HCT116 (cell line): Measurements from ENCODE around the gene CELF3. TPM values are rescaled to one million over a fixed set of nuclear protein-coding genes. Genes with fewer than 3 reads are reported as not detected.

Experiments
- ATAC-seq: fragments of 200-7000 bp; cut with Tn5 transposase; 2 replicates; pipeline ENCODE4 v1.9.1; 2020; ENCODE audit warnings: mild to moderate bottlenecking, moderate library complexity
- BruUV-seq: library from RNA; stranded (reverse); fragments of 400-500 nt; replicated peaks from 2 replicates; lab custom pipeline; 2021; lab: Mats Ljungman, UMichigan
- CTCF ChIA-PET: fragments of 300-600 bp; sonication (Branson Sonifier 250); formaldehyde crosslinking; loops from one replicate; lab custom pipeline; 2021; ENCODE audit warnings: antibody characterized with exemption; lab: Charles Lee
- POLR2A ChIA-PET: fragments of 300-600, 350-600 bp; sonication (Branson Sonifier 250); formaldehyde crosslinking; loops from one replicate; lab custom pipeline; 2021; ENCODE audit warnings: antibody characterized with exemption; lab: Charles Lee
- RAD21 ChIA-PET, 2 experiments: fragments of 300-600 bp; sonication (Branson Sonifier 250); formaldehyde crosslinking; loops; one replicate each; lab custom pipeline; 2023; ENCODE audit warnings: low total read pairs in 2 of 2; ENCODE audit not compliant: uncharacterized antibody in 2 of 2, unreplicated experiment in 2 of 2, low non-redundant PET in 1 of 2; lab: Charles Lee
- DNase-seq: peaks from one replicate; pipeline ENCODE4 v3.0.0-alpha.2; 2010; ENCODE audit warnings: low read depth, low spot score
- H2AFZ ChIP-seq: fragments of 200-600 bp; shearing (Covaris generic), sonication (generic); 2 replicates; pipeline ENCODE4 v1.6.1; 2017; ENCODE audit warnings: low read depth, mixed run types, mixed read lengths, antibody characterized with exemption, low read length; ENCODE audit not compliant: poor library complexity, severe bottlenecking
- H3K27ac ChIP-seq: 2 replicates; pipeline ENCODE4 v1.5.1; 2012; ENCODE audit warnings: low read depth, low read length
- H3K27me3 ChIP-seq: fragments of 200-600 bp; sonication (generic); 2 replicates; pipeline ENCODE4 v1.6.1; 2016; ENCODE audit warnings: mixed run types, low read length, mixed read lengths; ENCODE audit not compliant: insufficient read depth
- H3K36me3 ChIP-seq, 2 experiments: fragments of 200-500 bp in 1 of 2; fragments of 200-600 bp in 1 of 2; sonication (Bioruptor generic) in 1 of 2; sonication (generic) in 1 of 2; 2 replicates each; pipeline versions ENCODE4 v1.5.1 to v1.6.1; 2014 to 2016; ENCODE audit warnings: low read length in 2 of 2, inconsistent platforms in 1 of 2, mixed read lengths in 1 of 2, mixed run types in 1 of 2; ENCODE audit not compliant: insufficient read depth in 2 of 2, control insufficient read depth in 1 of 2
- H3K4me1 ChIP-seq, 2 experiments: fragments of 200-600 bp in 1 of 2; sonication (generic) in 1 of 2; 2 replicates each; pipeline versions ENCODE4 v1.5.1 to v1.6.1; 2012 to 2017; ENCODE audit warnings: low read length in 2 of 2, inconsistent platforms in 1 of 2, mild to moderate bottlenecking in 1 of 2, mixed read lengths in 1 of 2, mixed run types in 1 of 2, moderate library complexity in 1 of 2; ENCODE audit not compliant: insufficient read depth in 2 of 2, control insufficient read depth in 1 of 2
- H3K4me2 ChIP-seq: fragments of 200-600 bp; sonication (generic); 2 replicates; pipeline ENCODE4 v1.6.1; 2017; ENCODE audit warnings: mixed run types, low read length, mixed read lengths
- H3K4me3 ChIP-seq, 2 experiments: fragments of 200-600 bp in 1 of 2; sonication (generic) in 1 of 2; replicated peaks in 1 of 2; 2 replicates each; pipeline ENCODE4 v1.5.1; 2011 to 2016; ENCODE audit warnings: low read length in 2 of 2, control low read depth in 1 of 2, low read depth in 1 of 2, mild to moderate bottlenecking in 1 of 2, mixed read lengths in 1 of 2, mixed run types in 1 of 2
- H3K79me2 ChIP-seq: fragments of 200-600 bp; sonication (generic); 2 replicates; pipeline ENCODE4 v1.6.1; 2017; ENCODE audit warnings: mild to moderate bottlenecking, mixed run types, low read length, moderate library complexity, mixed read lengths; ENCODE audit not compliant: insufficient read depth
- H3K9ac ChIP-seq: fragments of 200-600 bp; sonication (generic); 2 replicates; pipeline ENCODE4 v1.6.1; 2016; ENCODE audit warnings: low read length, mixed read lengths
- H3K9me2 ChIP-seq: fragments of 200-600 bp; sonication (generic), shearing (Covaris generic); 2 replicates; pipeline ENCODE4 v1.6.1; 2017; ENCODE audit warnings: mixed run types, mild to moderate bottlenecking, moderate library complexity; ENCODE audit not compliant: insufficient read depth
- H3K9me3 ChIP-seq, 2 experiments: fragments of 200-500 bp in 1 of 2; fragments of 200-600 bp in 1 of 2; sonication (Bioruptor generic) in 1 of 2; sonication (generic) in 1 of 2; 2 replicates each; pipeline ENCODE4 v1.6.1; 2014 to 2017; ENCODE audit warnings: low read length in 2 of 2, mixed read lengths in 2 of 2, inconsistent platforms in 1 of 2, low read depth in 1 of 2, mild to moderate bottlenecking in 1 of 2, mixed run types in 1 of 2, moderate library complexity in 1 of 2; ENCODE audit not compliant: control insufficient read depth in 1 of 2, insufficient read depth in 1 of 2
- H4K20me1 ChIP-seq: fragments of 200-600 bp; sonication (generic), shearing (Covaris generic); 2 replicates; pipeline ENCODE4 v1.6.1; 2017; ENCODE audit warnings: mixed run types, mild to moderate bottlenecking, moderate library complexity; ENCODE audit not compliant: insufficient read depth
- CBX3 ChIP-seq: IDR thresholded peaks from 2 replicates; pipeline ENCODE4 v1.6.1; 2012; ENCODE audit warnings: low read depth
- CTCF ChIP-seq, 3 experiments: fragments of 200-600 bp in 1 of 3; sonication (generic) in 1 of 3; IDR thresholded peaks in 2 of 3; conservative IDR thresholded peaks in 1 of 3; 2 replicates each; pipeline ENCODE4 v1.5.1; 2012 to 2017; ENCODE audit warnings: low read depth in 2 of 3, low read length in 2 of 3, antibody characterized with exemption in 1 of 3, borderline replicate concordance in 1 of 3, control low read depth in 1 of 3, mild to moderate bottlenecking in 1 of 3, mixed read lengths in 1 of 3, mixed run types in 1 of 3, moderate library complexity in 1 of 3; ENCODE audit not compliant: insufficient read depth in 1 of 3
- EGR1 ChIP-seq: IDR thresholded peaks from 2 replicates; pipeline ENCODE4 v1.6.1; 2012; ENCODE audit warnings: low read depth
- EZH2 ChIP-seq: fragments of 200-600 bp; sonication (generic); IDR thresholded peaks from 2 replicates; pipeline ENCODE4 v1.6.1; 2017; ENCODE audit warnings: antibody characterized with exemption, mixed run types
- EZH2phosphoT487 ChIP-seq: fragments of 200-600 bp; IDR thresholded peaks from 2 replicates; pipeline ENCODE4 v1.6.1; 2018; ENCODE audit warnings: antibody characterized with exemption, borderline replicate concordance
- FOSL1 ChIP-seq: IDR thresholded peaks from 2 replicates; pipeline ENCODE4 v1.6.1; 2012; ENCODE audit warnings: low read depth
- JUND ChIP-seq: IDR thresholded peaks from 2 replicates; pipeline ENCODE4 v1.6.1; 2012
- MAX ChIP-seq: IDR thresholded peaks from 2 replicates; pipeline ENCODE4 v1.6.1; 2012
- POLR2AphosphoS5 ChIP-seq: IDR thresholded peaks from 2 replicates; pipeline ENCODE4 v1.6.1; 2011; ENCODE audit warnings: mild to moderate bottlenecking, low read depth, low read length, moderate library complexity
- SIN3A ChIP-seq: IDR thresholded peaks from 2 replicates; pipeline ENCODE4 v1.6.1; 2012; ENCODE audit warnings: low read depth
- SP1 ChIP-seq: IDR thresholded peaks from 2 replicates; pipeline ENCODE4 v1.6.1; 2012; ENCODE audit warnings: low read depth
- TCF7L2 ChIP-seq: IDR thresholded peaks from 2 replicates; pipeline ENCODE4 v1.7.0; 2011; ENCODE audit warnings: borderline replicate concordance, inconsistent platforms; ENCODE audit not compliant: insufficient read depth, insufficient read length; ENCODE audit errors: extremely low read depth
- YY1 ChIP-seq: IDR thresholded peaks from 2 replicates; pipeline ENCODE4 v1.6.1; 2011; ENCODE audit warnings: low read length, low read depth, moderate library complexity, mild to moderate bottlenecking; ENCODE audit not compliant: insufficient replicate concordance; ENCODE audit errors: extremely low read depth
- ZFX ChIP-seq: fragments of 450-650 bp; IDR thresholded peaks from 2 replicates; pipeline ENCODE4 v1.6.1; 2017
- ZNF274 ChIP-seq: fragments of 200-500 bp; sonication (Bioruptor generic); IDR thresholded peaks from 2 replicates; pipeline ENCODE4 v1.6.1; 2014; ENCODE audit warnings: mild to moderate bottlenecking, low read depth, low read length, inconsistent platforms
- intact Hi-C: fragments of 100-400 bp; cut with micrococcal nuclease; formaldehyde crosslinking; loops from 2 replicates; pipeline ENCODE4 v1.10.0; 2022
- total RNA-seq: library from RNA; stranded (reverse); gene quantifications from one replicate; pipeline ENCODE4 v1.2.1, GENCODE V29; 2021; ENCODE audit not compliant: unreplicated experiment
- TF ChIP-seq, protein P1 (sequence below): IDR thresholded peaks from 2 replicates; pipeline ENCODE4 v1.6.1; 2011; ENCODE audit warnings: mild to moderate bottlenecking, low read length, moderate library complexity; ENCODE audit not compliant: insufficient replicate concordance; ENCODE audit errors: extremely low read depth

CELF3 gene
- total RNA-seq, 1 experiment from 2014 or later = not detected

DNA sequence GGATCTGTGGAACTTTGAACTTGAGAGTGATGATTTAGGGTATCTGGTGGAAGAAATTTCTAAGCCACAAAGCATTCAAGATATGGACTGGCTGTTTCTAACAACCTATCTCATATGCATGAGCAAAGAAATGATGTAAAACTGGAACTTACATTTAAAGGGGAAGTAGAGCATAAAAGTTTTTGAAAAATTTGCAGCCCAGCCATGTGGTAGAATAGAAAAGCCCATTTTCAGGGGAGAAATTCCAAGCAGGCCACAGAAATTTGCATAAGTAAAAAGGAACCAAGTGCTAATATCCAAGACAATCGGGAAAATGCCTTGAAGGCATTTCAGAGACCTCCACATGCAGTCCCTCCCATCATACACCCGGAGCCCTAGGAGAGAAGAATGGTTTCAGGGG, 20.4 kb upstream of the CELF3 start:
- TF ChIP-seq POLR2AphosphoS5 (no peak), CTCF (IDR thresholded peaks at IDR 0.05 in 2 of 3, conservative IDR thresholded peaks at IDR 0.05 in 1 of 3; ENCODE audit: borderline replicate concordance in 1 of 3, insufficient read depth in 1 of 3, low read depth in 2 of 3, low read length in 2 of 3) (no peak), ZNF274 (no peak), JUND (no peak), TCF7L2 (no peak), ZFX (no peak), SP1 (no peak), EZH2phosphoT487 (no peak), MAX (no peak), YY1 (no peak), EZH2 (no peak), FOSL1 (no peak), SIN3A (no peak), CBX3 (no peak), EGR1 (no peak)
- TF ChIP-seq, protein P1, sequence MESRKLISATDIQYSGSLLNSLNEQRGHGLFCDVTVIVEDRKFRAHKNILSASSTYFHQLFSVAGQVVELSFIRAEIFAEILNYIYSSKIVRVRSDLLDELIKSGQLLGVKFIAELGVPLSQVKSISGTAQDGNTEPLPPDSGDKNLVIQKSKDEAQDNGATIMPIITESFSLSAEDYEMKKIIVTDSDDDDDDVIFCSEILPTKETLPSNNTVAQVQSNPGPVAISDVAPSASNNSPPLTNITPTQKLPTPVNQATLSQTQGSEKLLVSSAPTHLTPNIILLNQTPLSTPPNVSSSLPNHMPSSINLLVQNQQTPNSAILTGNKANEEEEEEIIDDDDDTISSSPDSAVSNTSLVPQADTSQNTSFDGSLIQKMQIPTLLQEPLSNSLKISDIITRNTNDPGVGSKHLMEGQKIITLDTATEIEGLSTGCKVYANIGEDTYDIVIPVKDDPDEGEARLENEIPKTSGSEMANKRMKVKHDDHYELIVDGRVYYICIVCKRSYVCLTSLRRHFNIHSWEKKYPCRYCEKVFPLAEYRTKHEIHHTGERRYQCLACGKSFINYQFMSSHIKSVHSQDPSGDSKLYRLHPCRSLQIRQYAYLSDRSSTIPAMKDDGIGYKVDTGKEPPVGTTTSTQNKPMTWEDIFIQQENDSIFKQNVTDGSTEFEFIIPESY = no peak
- ATAC-seq = no peak
- ChIA-PET RAD21 (no interaction called here), POLR2A (no interaction called here), CTCF (interaction anchor here (1.0 kb wide), 1 partner anchor 436 kb away, joined by 3 read pairs; no protein-coding TSS in a partner anchor)
- no peaks in the 10 kb centered on the region for H4K20me1 ChIP-seq
- BruUV-seq = no TSS peak
- no peak overlapping the region for H3K4me3 ChIP-seq
- H3K36me3 ChIP-seq = no peaks in the 10 kb centered on the region
- H2AFZ ChIP-seq = no peak overlapping the region
- no peaks in the 10 kb centered on the region for H3K9me2 ChIP-seq
- H3K4me1 ChIP-seq = peaks cover 6 to 10% of the 10 kb centered on the region in 2 experiments; a peak in 2 of 4 replicates
- H3K79me2 ChIP-seq = no peaks in the 10 kb centered on the region
- H3K9ac ChIP-seq = no peak overlapping the region
- intact Hi-C loops = no loop called here
- no peaks in the 10 kb centered on the region for H3K27me3 ChIP-seq
- peaks cover 0 to 7% of the 10 kb centered on the region in 2 experiments; a peak in 1 of 4 replicates for H3K9me3 ChIP-seq
- H3K27ac ChIP-seq = no peak overlapping the region
- no peak overlapping the region for H3K4me2 ChIP-seq
- no peak for DNase-seq
